ENCODE results near the gene SMPX. TPM values are rescaled to one million over a fixed set of nuclear protein-coding genes. Genes with fewer than 3 reads are reported as not detected.

Gene SMPX
- total RNA-seq, 2 donors from 2014 or later: 403 to 651 TPM

DNA sequence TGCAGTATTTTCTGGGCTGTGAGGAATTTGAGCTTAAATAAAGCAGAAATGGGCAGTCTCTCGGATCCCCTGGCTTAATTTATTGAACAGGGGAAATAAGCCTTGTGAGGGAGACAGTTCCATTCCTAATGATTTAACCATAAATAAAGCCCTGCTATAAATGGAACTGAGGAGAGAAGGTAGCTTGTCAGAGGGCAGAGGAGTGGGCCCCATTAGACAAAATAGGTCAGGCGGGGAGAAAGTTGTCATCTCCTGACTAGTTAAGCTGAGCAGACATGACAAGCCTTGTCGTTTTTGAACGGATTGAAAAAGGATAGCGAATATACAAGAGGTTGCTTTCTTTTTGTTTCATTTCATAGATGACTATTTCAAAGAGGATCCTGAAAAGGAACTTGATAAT lies 39.3 kb downstream of the SMPX start:
- Histone ChIP-seq H3K4me3 (no peak overlapping the region), H3K27ac (no peak overlapping the region), H3K9me3 (no peaks in the 10 kb centered on the region), H3K4me1 (no peaks in the 10 kb centered on the region), H3K36me3 (no peaks in the 10 kb centered on the region), H3K27me3 (no peaks in the 10 kb centered on the region)
- DNase-seq (ENCODE audit: low spot score): no peak
- TF ChIP-seq, protein P1, sequence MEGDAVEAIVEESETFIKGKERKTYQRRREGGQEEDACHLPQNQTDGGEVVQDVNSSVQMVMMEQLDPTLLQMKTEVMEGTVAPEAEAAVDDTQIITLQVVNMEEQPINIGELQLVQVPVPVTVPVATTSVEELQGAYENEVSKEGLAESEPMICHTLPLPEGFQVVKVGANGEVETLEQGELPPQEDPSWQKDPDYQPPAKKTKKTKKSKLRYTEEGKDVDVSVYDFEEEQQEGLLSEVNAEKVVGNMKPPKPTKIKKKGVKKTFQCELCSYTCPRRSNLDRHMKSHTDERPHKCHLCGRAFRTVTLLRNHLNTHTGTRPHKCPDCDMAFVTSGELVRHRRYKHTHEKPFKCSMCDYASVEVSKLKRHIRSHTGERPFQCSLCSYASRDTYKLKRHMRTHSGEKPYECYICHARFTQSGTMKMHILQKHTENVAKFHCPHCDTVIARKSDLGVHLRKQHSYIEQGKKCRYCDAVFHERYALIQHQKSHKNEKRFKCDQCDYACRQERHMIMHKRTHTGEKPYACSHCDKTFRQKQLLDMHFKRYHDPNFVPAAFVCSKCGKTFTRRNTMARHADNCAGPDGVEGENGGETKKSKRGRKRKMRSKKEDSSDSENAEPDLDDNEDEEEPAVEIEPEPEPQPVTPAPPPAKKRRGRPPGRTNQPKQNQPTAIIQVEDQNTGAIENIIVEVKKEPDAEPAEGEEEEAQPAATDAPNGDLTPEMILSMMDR (IDR thresholded peaks at IDR 0.05): no peak

DNA sequence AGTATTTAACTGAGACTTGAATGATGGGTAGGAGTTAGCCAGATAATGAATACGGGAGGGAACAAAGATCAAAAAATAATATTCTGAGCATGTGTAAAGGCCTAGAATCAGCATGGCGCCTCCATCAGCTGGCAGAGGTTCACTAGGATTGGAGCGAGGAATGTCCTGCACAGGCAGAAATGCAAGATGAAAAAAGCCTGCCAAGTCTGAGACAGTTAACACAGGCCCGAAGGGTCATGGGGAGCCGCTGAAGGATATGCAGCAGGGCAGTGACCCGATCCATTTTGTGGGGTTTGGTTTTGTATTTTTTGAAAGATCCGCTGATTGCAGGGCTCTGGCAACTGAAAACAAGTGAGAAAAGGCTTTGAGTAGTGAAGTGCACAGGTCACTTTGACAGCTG lies 40.1 kb downstream of the SMPX start:
- Histone ChIP-seq H3K27ac (no peak overlapping the region), H3K27me3 (no peaks in the 10 kb centered on the region), H3K4me3 (no peak overlapping the region), H3K4me1 (no peaks in the 10 kb centered on the region), H3K36me3 (no peaks in the 10 kb centered on the region), H3K9me3 (peaks cover 0 to 6% of the 10 kb centered on the region in 2 donors)
- DNase-seq (ENCODE audit: low spot score): no peak
- TF ChIP-seq, protein P1 (IDR thresholded peaks at IDR 0.05): no peak

DNA sequence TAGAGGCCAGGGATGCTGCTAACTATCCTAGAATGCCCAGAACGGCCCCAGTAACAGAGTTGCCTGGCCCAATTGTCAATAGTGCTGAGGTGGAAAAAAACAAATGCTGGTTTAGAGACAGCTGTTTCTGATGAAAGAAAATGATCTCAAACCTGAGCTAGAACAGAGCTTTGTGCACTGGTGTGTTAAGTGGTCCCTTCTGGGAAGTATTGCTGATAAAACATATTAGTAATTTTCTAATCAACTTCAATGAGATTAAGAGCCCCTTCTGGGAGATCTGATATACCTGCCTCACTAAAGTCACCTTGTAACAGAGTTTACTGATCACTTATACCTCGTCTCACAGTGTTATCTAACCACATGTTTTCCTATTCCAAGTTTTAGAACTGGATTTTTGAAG lies 42.1 kb downstream of the SMPX start:
- no peak for DNase-seq (ENCODE audit: low spot score)
- Histone ChIP-seq H3K27me3 (no peaks in the 10 kb centered on the region), H3K9me3 (peaks cover 0 to 7% of the 10 kb centered on the region in 2 donors), H3K4me3 (no peak overlapping the region), H3K4me1 (no peaks in the 10 kb centered on the region), H3K36me3 (no peaks in the 10 kb centered on the region), H3K27ac (no peak overlapping the region)
- TF ChIP-seq, protein P1 (IDR thresholded peaks at IDR 0.05): no peak

DNA sequence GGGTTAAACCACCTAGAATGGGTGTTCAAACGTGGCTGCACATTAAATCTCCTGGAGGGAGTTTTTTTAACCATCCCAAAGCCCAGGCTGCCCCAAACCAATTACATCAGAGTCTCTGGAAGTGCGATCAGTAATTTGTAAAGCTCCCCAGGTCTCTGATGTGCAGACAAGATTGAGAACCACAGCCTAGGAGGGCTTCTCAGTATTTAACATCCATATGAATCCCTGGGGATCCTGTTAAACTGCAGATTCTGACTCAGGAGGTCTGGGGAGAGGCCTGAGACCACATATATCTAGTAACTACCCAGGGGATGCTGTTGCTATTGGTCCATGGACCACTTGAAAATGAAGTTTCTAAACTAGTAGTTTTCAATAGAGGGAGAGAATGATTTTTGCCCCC lies 42.6 kb downstream of the SMPX start:
- H3K36me3 ChIP-seq: no peaks in the 10 kb centered on the region
- no peak for DNase-seq (ENCODE audit: low spot score)
- no peak overlapping the region for H3K4me3 ChIP-seq
- no peaks in the 10 kb centered on the region for H3K27me3 ChIP-seq
- no peaks in the 10 kb centered on the region for H3K4me1 ChIP-seq
- no peak overlapping the region for H3K27ac ChIP-seq
- peaks cover 0 to 7% of the 10 kb centered on the region in 2 donors for H3K9me3 ChIP-seq
- TF ChIP-seq, protein P1 (IDR thresholded peaks at IDR 0.05): no peak

DNA sequence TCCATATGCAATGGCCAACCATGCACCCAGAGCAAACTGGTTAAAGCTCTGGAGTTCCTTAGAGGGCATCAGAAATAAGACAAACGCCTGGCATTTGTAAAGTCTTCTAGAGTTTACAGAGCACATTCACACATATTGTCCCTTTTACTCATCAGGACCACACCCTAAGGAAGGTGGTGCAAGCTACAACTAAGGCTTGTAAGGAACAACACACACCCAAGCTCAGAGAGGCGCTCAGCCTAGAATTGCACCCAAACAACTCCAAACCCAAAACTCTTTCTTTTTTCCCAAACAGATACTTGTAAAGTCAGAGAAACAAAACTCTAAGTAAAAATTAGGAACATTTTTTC lies 46.1 kb downstream of the SMPX start:
- TF ChIP-seq, protein P1 (IDR thresholded peaks at IDR 0.05): no peak
- peaks cover 0 to 15% of the 10 kb centered on the region in 2 donors for H3K9me3 ChIP-seq
- H3K27me3 ChIP-seq: no peaks in the 10 kb centered on the region
- H3K4me3 ChIP-seq: no peak overlapping the region
- peaks cover 6% of the 10 kb centered on the region for H3K36me3 ChIP-seq
- H3K27ac ChIP-seq: peak overlapping the region in 1 of 2 donors; percentile 69
- H3K4me1 ChIP-seq: no peaks in the 10 kb centered on the region
- DNase-seq (ENCODE audit: low spot score): no peak

DNA sequence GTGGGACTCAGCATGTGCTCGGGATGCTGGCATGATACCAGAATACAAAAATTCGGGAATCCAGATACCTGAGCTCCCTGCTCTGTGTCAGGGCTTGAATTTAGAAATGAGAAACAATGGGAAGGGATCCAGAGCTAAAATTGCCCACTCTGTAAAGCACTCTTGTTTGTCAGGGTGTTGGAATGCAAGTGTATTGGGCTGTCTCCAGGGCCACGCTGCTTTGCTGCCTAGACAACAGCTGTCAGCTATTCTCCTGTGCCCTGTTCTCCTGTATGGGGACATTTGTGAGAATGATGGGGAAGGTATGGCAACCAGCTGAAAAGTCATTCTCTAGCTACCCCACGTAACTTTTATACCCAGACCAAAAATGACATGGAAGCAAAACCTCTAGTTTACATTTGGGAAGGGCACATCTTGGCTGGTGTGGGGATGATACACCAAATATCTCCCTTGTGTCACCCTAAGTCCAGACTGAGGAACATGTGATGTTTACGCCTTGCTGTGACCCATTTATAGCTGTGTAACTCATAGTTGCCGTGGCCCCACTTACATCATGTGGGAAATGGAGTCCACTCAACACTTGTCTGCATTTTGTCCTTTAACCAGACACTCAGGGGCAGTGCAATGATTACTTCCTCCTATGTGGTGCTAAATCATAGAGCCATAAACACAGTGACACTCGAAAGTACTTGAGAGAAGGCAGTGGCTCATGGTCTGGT lies 46.6 kb downstream of the SMPX start:
- no peaks in the 10 kb centered on the region for H3K4me1 ChIP-seq
- TF ChIP-seq, protein P1 (IDR thresholded peaks at IDR 0.05): no peak
- DNase-seq (ENCODE audit: low spot score): no peak
- no peaks in the 10 kb centered on the region for H3K27me3 ChIP-seq
- peak overlapping the region; percentile 41 to 69 for H3K27ac ChIP-seq
- H3K4me3 ChIP-seq: no peak overlapping the region
- H3K9me3 ChIP-seq: peaks cover 0 to 15% of the 10 kb centered on the region in 2 donors
- H3K36me3 ChIP-seq: peaks cover 6% of the 10 kb centered on the region
